Bronchial epithelial cell (primary cell): ENCODE data around the gene HMOX2. TPM values are rescaled to one million over a fixed set of nuclear protein-coding genes. Genes with fewer than 3 reads are reported as not detected.

Experiments
- DNase-seq: peaks from one replicate; pipeline ENCODE4 v3.0.0-alpha.2; 2010; ENCODE audit warnings: low read depth
- FAIRE-seq: peaks from 2 replicates; lab custom pipeline; 2011; peaks lifted over from hg19 to GRCh38; lab: Jason Lieb, UNC
- H3K27me3 ChIP-seq: 2 replicates; pipeline ENCODE4 v1.5.1; 2011; ENCODE audit warnings: low read length; ENCODE audit not compliant: control insufficient read depth, insufficient read depth
- H3K36me3 ChIP-seq: 2 replicates; pipeline ENCODE4 v1.5.1; 2011; ENCODE audit warnings: low read length; ENCODE audit not compliant: control insufficient read depth, insufficient read depth
- H3K4me3 ChIP-seq: 2 replicates; pipeline ENCODE4 v1.5.1; 2011; ENCODE audit warnings: mild to moderate bottlenecking, low read depth, low read length, control low read depth
- total RNA-seq: library from RNA; depleted of rRNA; stranded (reverse); fragments of >200 nt; gene quantifications from 2 replicates; pipeline ENCODE4 v1.2.1, GENCODE V29; 2014
- TF ChIP-seq, protein P1 (sequence below): IDR thresholded peaks from 2 replicates; pipeline ENCODE4 v1.5.1; 2011; ENCODE audit warnings: mild to moderate bottlenecking, moderate library complexity, low read length, control low read depth, inconsistent platforms; ENCODE audit not compliant: insufficient read depth, severe bottlenecking

HMOX2 gene
- total RNA-seq, 1 donor from 2014 or later, result 66.1 TPM

DNA sequence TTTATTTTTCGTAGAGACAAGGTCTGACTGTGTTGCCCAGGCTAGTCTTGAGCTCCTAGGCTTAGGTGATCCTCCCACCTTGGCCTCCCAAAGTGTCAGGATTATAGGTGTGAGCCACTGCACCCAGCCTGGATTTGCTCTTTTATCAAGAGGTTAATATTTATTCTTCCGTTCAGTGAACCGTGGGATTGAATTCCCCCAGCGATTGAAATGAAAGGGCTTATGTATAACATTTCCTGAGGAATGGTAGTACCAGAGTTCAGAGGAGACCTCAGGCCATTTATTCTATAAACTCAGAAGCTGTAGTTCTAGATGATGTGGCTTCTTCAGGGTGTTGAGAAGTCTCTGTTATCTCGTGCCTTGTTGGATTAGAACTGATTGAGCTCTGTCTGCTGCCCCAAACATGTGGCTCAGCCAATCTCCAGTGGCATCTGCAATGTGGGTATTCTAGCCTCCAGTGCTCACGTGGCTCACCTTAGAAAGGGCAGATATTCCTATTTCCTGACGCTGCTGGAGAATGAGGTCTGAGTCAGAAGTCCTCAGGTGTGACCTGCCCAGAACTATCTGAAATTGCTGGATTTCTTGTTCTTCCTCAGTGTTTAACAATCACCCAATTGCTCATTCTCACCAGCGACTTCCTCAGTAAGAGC, 22.5 kb downstream of the HMOX2 start:
- TF ChIP-seq, protein P1, sequence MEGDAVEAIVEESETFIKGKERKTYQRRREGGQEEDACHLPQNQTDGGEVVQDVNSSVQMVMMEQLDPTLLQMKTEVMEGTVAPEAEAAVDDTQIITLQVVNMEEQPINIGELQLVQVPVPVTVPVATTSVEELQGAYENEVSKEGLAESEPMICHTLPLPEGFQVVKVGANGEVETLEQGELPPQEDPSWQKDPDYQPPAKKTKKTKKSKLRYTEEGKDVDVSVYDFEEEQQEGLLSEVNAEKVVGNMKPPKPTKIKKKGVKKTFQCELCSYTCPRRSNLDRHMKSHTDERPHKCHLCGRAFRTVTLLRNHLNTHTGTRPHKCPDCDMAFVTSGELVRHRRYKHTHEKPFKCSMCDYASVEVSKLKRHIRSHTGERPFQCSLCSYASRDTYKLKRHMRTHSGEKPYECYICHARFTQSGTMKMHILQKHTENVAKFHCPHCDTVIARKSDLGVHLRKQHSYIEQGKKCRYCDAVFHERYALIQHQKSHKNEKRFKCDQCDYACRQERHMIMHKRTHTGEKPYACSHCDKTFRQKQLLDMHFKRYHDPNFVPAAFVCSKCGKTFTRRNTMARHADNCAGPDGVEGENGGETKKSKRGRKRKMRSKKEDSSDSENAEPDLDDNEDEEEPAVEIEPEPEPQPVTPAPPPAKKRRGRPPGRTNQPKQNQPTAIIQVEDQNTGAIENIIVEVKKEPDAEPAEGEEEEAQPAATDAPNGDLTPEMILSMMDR, result no peak
- Histone ChIP-seq H3K4me3 (no peak overlapping the region), H3K27me3 (no peaks in the 10 kb centered on the region), H3K36me3 (no peaks in the 10 kb centered on the region)
- DNase-seq, result peak; percentile 74
- FAIRE-seq, result no peak

DNA sequence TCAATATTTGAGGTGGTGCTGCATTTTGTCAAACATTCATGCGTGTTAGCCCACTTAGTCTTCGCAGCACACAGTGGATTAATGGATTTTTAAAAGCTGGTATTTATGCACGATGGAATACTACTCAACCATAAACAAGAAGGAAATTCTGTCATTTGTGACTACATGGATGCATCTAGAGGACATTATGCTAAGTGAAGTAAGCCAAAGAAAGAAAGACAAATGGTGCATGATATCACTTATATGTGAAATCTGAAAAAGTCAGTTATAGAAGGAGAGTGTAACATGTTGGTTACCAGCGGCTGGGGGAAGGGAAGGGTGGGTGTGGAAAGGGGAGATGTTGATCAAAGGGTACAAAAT, 23.0 kb downstream of the HMOX2 start:
- DNase-seq, result no peak
- FAIRE-seq, result no peak
- Histone ChIP-seq H3K27me3 (no peaks in the 10 kb centered on the region), H3K4me3 (no peak overlapping the region), H3K36me3 (no peaks in the 10 kb centered on the region)
- TF ChIP-seq, protein P1, result no peak

DNA sequence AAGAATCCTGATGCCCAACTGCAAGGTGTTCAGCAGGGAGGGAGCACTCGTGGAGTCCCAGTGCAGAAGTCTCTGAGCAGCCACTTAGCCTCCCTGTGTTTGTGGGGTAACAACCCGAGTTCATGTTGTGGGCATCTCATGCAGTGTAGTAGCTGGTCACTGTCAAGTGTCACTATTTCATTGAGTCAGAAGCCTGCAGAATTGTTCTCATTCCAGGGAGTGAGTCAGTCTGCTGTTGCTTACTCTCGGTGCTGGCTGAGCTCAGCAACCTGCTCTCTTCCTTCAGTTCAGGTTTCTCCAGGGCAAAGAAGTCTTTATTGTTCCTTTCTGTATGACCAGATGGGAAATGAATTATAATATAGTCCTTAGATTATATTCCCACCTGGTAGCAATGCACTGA, 24.1 kb downstream of the HMOX2 start:
- Histone ChIP-seq H3K4me3 (no peak overlapping the region), H3K36me3 (peaks cover 1% of the 10 kb centered on the region), H3K27me3 (no peaks in the 10 kb centered on the region)
- TF ChIP-seq, protein P1, result no peak
- DNase-seq (peak; percentile 84), FAIRE-seq (no peak)

DNA sequence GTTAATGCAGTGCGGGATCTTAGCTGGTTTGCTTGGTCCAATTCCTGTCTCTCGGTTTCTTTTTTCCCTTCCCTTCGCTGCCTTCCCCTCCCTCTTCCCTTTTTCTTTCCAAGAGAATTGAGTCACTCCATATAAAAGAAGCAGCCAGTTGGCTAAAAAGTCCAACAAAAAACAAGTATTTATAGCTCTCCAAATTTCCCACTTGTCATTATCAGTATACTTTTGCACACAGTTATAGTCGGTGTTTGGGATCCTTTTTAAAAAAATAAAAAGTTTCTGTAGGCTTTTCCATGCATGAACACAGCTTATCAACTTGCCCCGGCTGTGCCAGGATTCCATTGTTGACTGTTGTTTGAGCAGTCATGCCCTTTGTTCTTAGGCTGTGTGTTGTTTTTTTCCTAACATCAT, 24.9 kb downstream of the HMOX2 start:
- no peaks in the 10 kb centered on the region for H3K27me3 ChIP-seq
- TF ChIP-seq, protein P1, result no peak
- no peak overlapping the region for H3K4me3 ChIP-seq
- DNase-seq (no peak), FAIRE-seq (no peak)
- peaks cover 3% of the 10 kb centered on the region for H3K36me3 ChIP-seq

DNA sequence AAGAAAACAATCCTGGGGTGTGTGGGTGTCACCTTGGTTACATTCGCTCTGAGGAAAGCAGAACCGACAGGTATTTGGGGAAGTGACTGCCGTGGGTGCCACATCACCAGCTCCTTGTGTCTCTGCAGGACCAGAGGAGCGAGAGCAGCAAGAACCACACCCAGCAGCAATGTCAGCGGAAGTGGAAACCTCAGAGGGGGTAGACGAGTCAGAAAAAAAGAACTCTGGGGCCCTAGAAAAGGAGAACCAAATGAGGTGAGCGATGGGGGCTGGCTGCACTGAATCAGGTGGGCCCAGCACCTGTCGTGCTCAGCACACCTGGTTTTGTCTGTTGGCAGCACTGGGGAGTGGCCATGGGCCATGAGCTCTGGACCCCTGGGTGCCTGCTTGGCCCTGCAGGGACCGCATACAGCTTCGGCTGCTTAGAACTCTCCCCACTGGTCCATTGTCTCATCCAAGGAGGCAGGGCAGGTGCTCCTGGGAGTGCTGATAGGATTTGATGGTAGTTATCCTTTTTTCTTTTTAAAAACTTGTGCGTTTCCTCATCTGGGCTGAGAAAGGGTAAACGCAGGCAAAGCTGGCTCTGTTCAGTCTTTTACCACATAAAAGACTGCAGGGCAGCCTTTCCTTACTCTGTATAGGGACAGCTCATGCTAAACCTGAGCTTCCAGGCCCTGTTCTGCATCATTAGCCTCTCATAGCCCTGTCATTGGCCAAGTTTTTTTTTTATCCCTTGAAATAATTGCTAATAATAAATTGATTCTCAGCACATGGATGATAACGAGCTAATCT, 29.4 kb downstream of the HMOX2 start:
- H3K36me3 ChIP-seq, result peaks cover 27% of the 10 kb centered on the region

More for the DNA sequence above, 29.4 kb downstream of the HMOX2 start:
- TF ChIP-seq, protein P1, result no peak
- DNase-seq (no peak), FAIRE-seq (no peak)
- H3K27me3 ChIP-seq, result no peaks in the 10 kb centered on the region
- no peak overlapping the region for H3K4me3 ChIP-seq
